Mesenchymal stem cell (in vitro differentiated cells and primary cell): ENCODE data around the gene FAM162A.

Experiments
- DNase-seq: peaks from one replicate; pipeline ENCODE4 v3.0.0-alpha.2; 2013
- H2AFZ ChIP-seq: one replicate; pipeline ENCODE4 v1.6.1; 2013; ENCODE audit warnings: low read depth, mild to moderate bottlenecking, control low read depth, inconsistent platforms, low read length, moderate library complexity
- H2AK5ac ChIP-seq: 2 replicates; pipeline ENCODE4 v1.6.1; 2013; ENCODE audit warnings: low read length, moderate library complexity, mild to moderate bottlenecking, inconsistent platforms; ENCODE audit not compliant: severe bottlenecking
- H2BK120ac ChIP-seq: one replicate; pipeline ENCODE4 v1.6.1; 2013; ENCODE audit warnings: low read depth, mild to moderate bottlenecking, inconsistent platforms, low read length, moderate library complexity
- H2BK12ac ChIP-seq, 2 experiments: one replicate each; pipeline ENCODE4 v1.6.1; 2013; ENCODE audit warnings: inconsistent platforms in 2 of 2, low read length in 2 of 2, mild to moderate bottlenecking in 2 of 2, moderate library complexity in 2 of 2, control low read depth in 1 of 2
- H2BK15ac ChIP-seq: one replicate; pipeline ENCODE4 v1.6.1; 2013; ENCODE audit warnings: mild to moderate bottlenecking, low read depth, inconsistent platforms; ENCODE audit not compliant: poor library complexity, severe bottlenecking
- H2BK5ac ChIP-seq: 2 replicates; pipeline ENCODE4 v1.6.1; 2013; ENCODE audit warnings: low read depth, mild to moderate bottlenecking, low read length, control low read depth, inconsistent platforms; ENCODE audit not compliant: poor library complexity, severe bottlenecking
- H3K14ac ChIP-seq, 2 experiments: one replicate each; pipeline ENCODE4 v1.6.1; 2013; ENCODE audit warnings: inconsistent platforms in 2 of 2, low read length in 2 of 2, control low read depth in 1 of 2, mild to moderate bottlenecking in 1 of 2, moderate library complexity in 1 of 2
- H3K18ac ChIP-seq, 2 experiments: one replicate each; pipeline ENCODE4 v1.6.1; 2013; ENCODE audit warnings: inconsistent platforms in 2 of 2, low read length in 2 of 2, control low read depth in 1 of 2, low read depth in 1 of 2, mild to moderate bottlenecking in 1 of 2
- H3K23ac ChIP-seq, 2 experiments: one replicate each; pipeline ENCODE4 v1.6.1; 2013; ENCODE audit warnings: inconsistent platforms in 2 of 2, low read length in 2 of 2, mild to moderate bottlenecking in 2 of 2, moderate library complexity in 2 of 2, control low read depth in 1 of 2
- H3K27ac ChIP-seq: 2 replicates; pipeline ENCODE4 v1.5.1; 2013; ENCODE audit warnings: mild to moderate bottlenecking, moderate library complexity, low read length, control low read depth, inconsistent platforms; ENCODE audit not compliant: poor library complexity, severe bottlenecking
- H3K27me3 ChIP-seq, 2 experiments: 2 replicates each; pipeline versions ENCODE4 v1.6.1 to v1.7.0; 2013; ENCODE audit warnings: low read length in 2 of 2, mild to moderate bottlenecking in 2 of 2, moderate library complexity in 2 of 2, control low read depth in 1 of 2, inconsistent platforms in 1 of 2; ENCODE audit not compliant: control insufficient read depth in 1 of 2, insufficient read depth in 1 of 2
- H3K36me3 ChIP-seq, 2 experiments: 2 replicates each; pipeline versions ENCODE4 v1.6.1 to v1.7.0; 2013; ENCODE audit warnings: low read length in 2 of 2, control low read depth in 1 of 2, inconsistent platforms in 1 of 2, low read depth in 1 of 2, mild to moderate bottlenecking in 1 of 2; ENCODE audit not compliant: insufficient read depth in 2 of 2, control insufficient read depth in 1 of 2
- H3K4ac ChIP-seq, 2 experiments: one replicate each; pipeline ENCODE4 v1.6.1; 2013; ENCODE audit warnings: inconsistent platforms in 2 of 2, low read length in 2 of 2, mild to moderate bottlenecking in 2 of 2, moderate library complexity in 2 of 2, control low read depth in 1 of 2, low read depth in 1 of 2
- H3K4me1 ChIP-seq: 2 replicates; pipeline ENCODE4 v1.6.1; 2013; ENCODE audit warnings: low read depth, low read length, control low read depth; ENCODE audit not compliant: control insufficient read depth, insufficient read depth
- H3K4me2 ChIP-seq: 2 replicates; pipeline ENCODE4 v1.6.1; 2013; ENCODE audit warnings: low read length, mild to moderate bottlenecking, inconsistent platforms; ENCODE audit not compliant: poor library complexity, severe bottlenecking
- H3K4me3 ChIP-seq, 2 experiments: 2 replicates each; pipeline versions ENCODE4 v1.5.1 to v1.7.0; 2013; ENCODE audit warnings: low read length in 2 of 2, mild to moderate bottlenecking in 2 of 2, control low read depth in 1 of 2, low read depth in 1 of 2; ENCODE audit not compliant: insufficient read depth in 1 of 2
- H3K79me1 ChIP-seq: replicated peaks from 2 replicates; pipeline ENCODE4 v1.6.1; 2013; ENCODE audit warnings: mild to moderate bottlenecking, control low read depth, low read length, inconsistent platforms; ENCODE audit not compliant: poor library complexity, severe bottlenecking
- H3K9ac ChIP-seq: 2 replicates; pipeline ENCODE4 v1.7.0; 2013; ENCODE audit warnings: mild to moderate bottlenecking, low read length, moderate library complexity
- H3K9me3 ChIP-seq: 2 replicates; pipeline ENCODE4 v1.7.0; 2013; ENCODE audit warnings: mild to moderate bottlenecking, low read length; ENCODE audit not compliant: control insufficient read depth
- H4K8ac ChIP-seq: one replicate; pipeline ENCODE4 v1.6.1; 2013; ENCODE audit warnings: inconsistent platforms, mild to moderate bottlenecking, low read length, moderate library complexity
- H4K91ac ChIP-seq: one replicate; pipeline ENCODE4 v1.6.1; 2013; ENCODE audit warnings: mild to moderate bottlenecking, low read length, inconsistent platforms
- WGBS: methylation state at CpG from one replicate; pipeline ENCODE4 v1.1.7; 2013; ENCODE audit warnings: mixed read lengths; 5-methylcytosine and 5-hydroxymethylcytosine counted together

Gene FAM162A

DNA sequence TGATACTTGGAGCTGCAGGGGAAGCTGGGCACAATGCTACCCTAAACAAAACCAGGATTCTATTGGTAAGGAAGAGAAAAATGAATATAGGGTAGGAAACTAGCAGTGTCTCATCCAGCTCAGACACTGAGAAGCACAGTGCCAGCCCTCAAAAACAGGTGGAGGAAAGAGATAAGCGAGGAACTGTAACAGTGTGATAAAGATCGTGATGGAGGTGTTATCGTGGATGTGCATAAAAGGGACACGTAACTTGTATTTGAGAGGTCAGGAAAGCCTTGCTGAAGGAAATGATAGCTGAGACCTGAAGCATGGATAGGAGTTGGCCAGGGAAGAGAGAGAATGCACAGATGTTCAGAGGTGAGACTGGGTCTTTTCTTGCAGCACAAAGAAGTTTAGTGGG lies 28.4 kb upstream of the FAM162A start:
- H2BK5ac ChIP-seq, result no peak overlapping the region
- H3K4me1 ChIP-seq, result no peaks in the 10 kb centered on the region
- WGBS, result 80% methylated on average over 4 of the region's 4 CpGs
- H3K79me1 ChIP-seq, result no peaks in the 10 kb centered on the region
- no peak overlapping the region for H3K14ac ChIP-seq
- H3K23ac ChIP-seq, result no peak overlapping the region
- H3K9ac ChIP-seq, result no peak overlapping the region
- H3K4me3 ChIP-seq, result no peak overlapping the region
- no peaks in the 10 kb centered on the region for H3K9me3 ChIP-seq
- H3K27ac ChIP-seq, result no peak overlapping the region
- H2BK120ac ChIP-seq, result no peak overlapping the region
- no peak overlapping the region for H3K18ac ChIP-seq
- no peak overlapping the region for H3K4ac ChIP-seq
- no peak overlapping the region for H2BK15ac ChIP-seq
- no peak for DNase-seq
- no peak overlapping the region for H3K4me2 ChIP-seq
- H4K91ac ChIP-seq, result no peak overlapping the region
- no peak overlapping the region for H2AK5ac ChIP-seq
- no peak overlapping the region for H2BK12ac ChIP-seq
- H3K36me3 ChIP-seq, result peaks cover 3 to 10% of the 10 kb centered on the region in 2 experiments
- H4K8ac ChIP-seq, result no peak overlapping the region
- no peak overlapping the region for H2AFZ ChIP-seq
- no peaks in the 10 kb centered on the region for H3K27me3 ChIP-seq

DNA sequence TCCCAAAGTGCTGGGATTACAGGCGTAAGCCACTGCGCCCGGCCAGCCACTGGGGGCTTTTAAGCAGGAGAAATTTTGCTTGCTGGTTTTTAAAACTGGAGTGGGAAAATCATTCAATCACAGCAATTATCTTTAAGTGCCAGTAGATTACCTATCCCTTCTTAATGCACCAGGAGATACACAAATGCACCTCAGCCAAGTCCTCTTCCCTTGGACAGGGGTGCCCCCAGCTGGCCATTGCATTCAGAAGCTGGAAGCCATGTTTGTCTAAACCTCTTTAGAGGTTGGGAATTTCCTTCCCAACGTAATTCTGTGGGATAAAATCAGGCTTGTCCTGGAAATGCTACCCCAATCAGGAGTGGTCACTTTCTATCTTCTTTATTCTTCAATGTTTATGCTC lies 27.6 kb upstream of the FAM162A start:
- Histone ChIP-seq H3K9ac (no peak overlapping the region), H3K36me3 (peaks cover 3 to 16% of the 10 kb centered on the region in 2 experiments), H3K9me3 (no peaks in the 10 kb centered on the region), H2BK15ac (no peak overlapping the region), H2BK120ac (no peak overlapping the region), H3K23ac (no peak overlapping the region), H2AK5ac (no peak overlapping the region), H3K27me3 (no peaks in the 10 kb centered on the region), H2BK12ac (no peak overlapping the region), H3K79me1 (no peaks in the 10 kb centered on the region), H3K4me3 (no peak overlapping the region), H4K91ac (no peak overlapping the region), H3K4me2 (no peak overlapping the region), H4K8ac (no peak overlapping the region), H3K18ac (no peak overlapping the region), H2AFZ (no peak overlapping the region), H2BK5ac (no peak overlapping the region), H3K14ac (no peak overlapping the region), H3K4ac (no peak overlapping the region), H3K27ac (no peak overlapping the region), H3K4me1 (no peaks in the 10 kb centered on the region)
- 83% methylated on average over 1 of the region's 4 CpGs for WGBS
- peak; percentile 27 for DNase-seq

DNA sequence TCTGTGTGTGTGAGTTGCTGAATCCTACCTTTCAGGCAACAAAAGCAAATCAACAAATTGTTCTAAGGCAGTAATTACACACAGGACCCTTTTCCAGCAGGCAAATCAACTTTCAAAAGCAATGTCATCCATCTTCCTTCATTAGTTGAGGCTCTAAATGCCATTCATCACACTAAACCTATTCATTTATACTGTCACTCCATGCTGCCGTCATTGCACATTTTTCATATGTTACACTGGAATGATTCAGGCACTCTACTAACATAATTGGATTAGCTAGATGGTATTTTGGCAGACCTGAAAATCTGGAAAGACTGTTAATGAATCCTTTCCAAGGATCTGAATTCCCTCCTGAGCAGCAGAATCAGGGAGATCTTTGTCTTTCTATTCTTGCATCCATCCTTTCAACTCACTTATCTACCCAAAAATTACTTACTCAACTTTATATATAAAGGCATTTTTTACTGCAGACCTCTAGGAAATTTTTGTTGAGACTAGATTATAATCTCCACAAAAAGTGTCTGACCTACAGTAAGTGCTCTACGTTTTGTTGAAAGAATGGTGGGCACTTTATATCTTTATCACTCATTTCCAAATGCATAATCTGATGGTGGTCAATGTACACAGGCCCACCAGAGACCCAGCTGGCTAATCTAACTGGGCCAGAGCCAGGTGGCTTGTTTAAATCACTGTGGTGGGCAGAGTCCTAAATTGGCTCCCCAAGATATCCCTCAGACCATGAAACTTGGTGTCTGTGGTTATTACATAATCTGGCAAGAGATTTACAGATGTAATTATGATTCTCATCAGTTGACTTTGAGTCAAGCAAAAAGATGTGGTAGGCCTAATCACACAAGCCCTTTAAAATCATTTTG lies 25.9 kb upstream of the FAM162A start:
- Histone ChIP-seq H3K36me3 (peaks cover 6 to 32% of the 10 kb centered on the region in 2 experiments), H2AK5ac (no peak overlapping the region), H3K79me1 (no peaks in the 10 kb centered on the region), H2BK12ac (no peak overlapping the region), H3K4me1 (no peaks in the 10 kb centered on the region), H2AFZ (no peak overlapping the region), H3K14ac (no peak overlapping the region), H3K18ac (no peak overlapping the region), H3K9ac (no peak overlapping the region), H3K23ac (no peak overlapping the region), H3K9me3 (no peaks in the 10 kb centered on the region), H2BK120ac (no peak overlapping the region), H4K8ac (no peak overlapping the region), H2BK15ac (no peak overlapping the region), H3K4me3 (no peak overlapping the region), H4K91ac (no peak overlapping the region), H2BK5ac (no peak overlapping the region), H3K4ac (no peak overlapping the region), H3K27ac (no peak overlapping the region), H3K27me3 (no peaks in the 10 kb centered on the region), H3K4me2 (no peak overlapping the region)
- DNase-seq, result no peak
- no CpG with 5 or more reads among the region's 2 CpGs for WGBS

DNA sequence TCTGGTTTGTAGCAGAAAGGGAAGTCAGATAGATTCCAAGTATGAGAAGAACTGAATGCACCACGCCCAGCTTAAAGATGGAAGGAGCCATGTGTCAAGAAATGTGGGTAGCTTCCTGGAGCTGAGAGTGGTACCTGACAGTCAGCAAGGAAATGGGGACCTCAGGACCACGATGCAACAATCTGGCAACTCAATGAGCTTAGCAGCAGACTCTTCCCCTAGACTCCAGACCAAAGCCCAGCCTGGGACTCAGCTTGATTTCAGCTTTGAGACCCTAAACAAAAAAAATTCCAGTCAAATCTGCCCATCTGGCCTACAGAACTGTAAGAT lies 25.3 kb upstream of the FAM162A start:
- H3K4me1 ChIP-seq, result no peaks in the 10 kb centered on the region

More for the DNA sequence above, 25.3 kb upstream of the FAM162A start:
- Histone ChIP-seq H3K14ac (no peak overlapping the region), H2AFZ (no peak overlapping the region), H3K9ac (no peak overlapping the region), H2AK5ac (no peak overlapping the region), H2BK5ac (no peak overlapping the region), H3K36me3 (peaks cover 6 to 38% of the 10 kb centered on the region in 2 experiments), H3K79me1 (no peaks in the 10 kb centered on the region), H3K4me2 (no peak overlapping the region), H3K18ac (no peak overlapping the region), H2BK12ac (no peak overlapping the region), H3K4me3 (no peak overlapping the region), H2BK120ac (no peak overlapping the region), H3K27ac (no peak overlapping the region), H2BK15ac (no peak overlapping the region), H4K91ac (no peak overlapping the region), H3K23ac (no peak overlapping the region), H3K27me3 (no peaks in the 10 kb centered on the region), H4K8ac (no peak overlapping the region), H3K4ac (no peak overlapping the region), H3K9me3 (no peaks in the 10 kb centered on the region)
- DNase-seq, result no peak
- 100% methylated on average over 2 of the region's 2 CpGs for WGBS
